Spleen (tissue), 7 donors: ENCODE measurements around the gene SPAG17.

Experiments used
- CTCF ChIP-seq, 11 experiments: fragments of 200-600 bp in 7 of 11; fragments of 450-650 bp in 4 of 11; sonication (generic) in 4 of 11; IDR thresholded peaks in 8 of 11; conservative IDR thresholded peaks in 3 of 11; 1 replicate in 7 of 11; 2 replicates in 4 of 11; pipeline versions ENCODE4 v1.4.0 to v1.8.0; 2016 to 2021; ENCODE audit warnings: antibody characterized with exemption in 11 of 11, inconsistent platforms in 4 of 11, mild to moderate bottlenecking in 1 of 11
- POLR2A ChIP-seq, 3 donors: fragments of 450-650 bp; IDR thresholded peaks; one replicate each; pipeline ENCODE4 v1.5.1; 2017; ENCODE audit warnings: antibody characterized with exemption in 3 of 3, mild to moderate bottlenecking in 1 of 3
- donor health status: DM: no; HTN: no; CAD: no; lungs with moderate emphysema.
- donor health status: DM: no; HTN: no; CAD: no.
- donor health status: DM: no; HTN: no; CAD: no.

- no peak for TF ChIP-seq CTCF (IDR thresholded peaks at IDR 0.05 in 8 of 11, conservative IDR thresholded peaks at IDR 0.05 in 3 of 11)
- no peak for TF ChIP-seq POLR2A (IDR thresholded peaks at IDR 0.05)
Measured at GRCh38 chr1:118214866-118215265, 29.8 kb upstream of the SPAG17 start.
